ENCODE results near the gene IL1R2.

Gene IL1R2

DNA sequence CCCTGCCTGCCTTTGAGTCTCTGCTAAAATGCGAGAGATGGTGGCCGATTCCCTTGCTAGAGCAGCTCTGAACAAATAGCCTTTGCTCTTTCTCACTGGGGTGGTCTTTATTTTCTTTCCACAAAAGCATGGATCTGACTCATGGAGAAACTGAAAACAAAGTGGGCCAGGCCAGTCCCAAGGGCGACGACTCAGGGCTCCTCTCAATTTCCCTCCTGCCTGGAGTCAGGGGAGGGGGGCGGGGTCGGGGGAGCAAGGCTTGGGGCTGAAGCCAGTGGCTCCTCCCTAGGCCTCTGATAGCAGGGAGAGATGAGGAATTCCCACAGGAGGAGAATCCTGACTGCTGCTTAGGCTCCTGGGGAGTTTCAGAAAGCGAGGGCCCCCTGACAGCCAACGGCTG is 17.1 kb upstream of the IL1R2 start:
- DNase-seq (ENCODE audit: low read depth in 1 of 2, low spot score in 1 of 2): no peak

DNA sequence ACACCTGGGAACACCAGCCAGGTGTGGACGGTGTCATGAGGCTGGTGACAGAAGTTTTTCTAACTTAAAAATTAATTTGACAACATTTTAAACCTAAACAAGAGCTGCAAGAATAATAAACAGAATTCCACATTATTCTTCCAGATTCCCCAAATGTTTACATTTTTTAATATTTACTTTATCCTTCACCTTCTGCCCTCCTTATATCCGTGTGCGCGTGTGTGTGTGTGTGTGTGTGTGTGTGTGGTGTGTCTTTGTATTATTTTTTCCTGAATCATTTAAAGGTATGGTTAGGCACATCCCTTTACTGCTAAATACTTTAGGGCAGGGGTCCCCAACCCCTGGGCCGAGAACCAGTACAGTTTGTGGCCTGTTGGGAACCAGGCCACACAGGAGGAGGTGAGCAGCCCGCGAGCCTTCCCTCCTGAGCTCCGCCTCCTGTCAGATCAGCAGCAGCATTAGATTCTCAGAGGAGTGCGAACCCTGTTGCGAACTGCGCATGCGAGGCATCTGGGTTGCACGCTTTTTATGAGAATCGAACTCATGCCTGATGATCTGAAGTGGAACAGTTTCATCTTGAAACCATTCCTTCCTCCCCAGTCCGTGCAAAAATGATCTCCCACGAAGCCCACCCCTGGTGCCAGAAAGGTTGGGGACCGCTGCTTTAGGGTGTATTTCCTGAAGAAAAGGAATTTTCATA is 16.4 kb upstream of the IL1R2 start:
- DNase-seq (ENCODE audit: low read depth in 1 of 2, low spot score in 1 of 2): no peak

GRCh38 chr2:101976891-101977290 is 14.9 kb upstream of the IL1R2 start:
- DNase-seq (ENCODE audit: low read depth in 1 of 2, low spot score in 1 of 2): no peak

GRCh38 chr2:101980368-101980767 is 11.4 kb upstream of the IL1R2 start:
- no peak for DNase-seq (ENCODE audit: low read depth in 1 of 2, low spot score in 1 of 2)

- DNase-seq (ENCODE audit: low read depth in 1 of 2, low spot score in 1 of 2): no peak
Measured at GRCh38 chr2:101981066-101981465, 10.7 kb upstream of the IL1R2 start.

- DNase-seq (ENCODE audit: low read depth in 1 of 2, low spot score in 1 of 2): no peak
Measured at GRCh38 chr2:101981504-101981903, 10.3 kb upstream of the IL1R2 start.

- no peak for DNase-seq (ENCODE audit: low read depth in 1 of 2, low spot score in 1 of 2)
Measured at GRCh38 chr2:101982495-101983029, 9.2 kb upstream of the IL1R2 start.

- no peak for DNase-seq (ENCODE audit: low read depth in 1 of 2, low spot score in 1 of 2)
Measured at GRCh38 chr2:101983486-101983885, 8.3 kb upstream of the IL1R2 start.

GRCh38 chr2:101983928-101984327 is 7.8 kb upstream of the IL1R2 start:
- no peak for DNase-seq (ENCODE audit: low read depth in 1 of 2, low spot score in 1 of 2)

GRCh38 chr2:101984656-101985055 is 7.1 kb upstream of the IL1R2 start:
- no peak for DNase-seq (ENCODE audit: low read depth in 1 of 2, low spot score in 1 of 2)

- no peak for DNase-seq (ENCODE audit: low read depth in 1 of 2, low spot score in 1 of 2)
Measured at GRCh38 chr2:101985101-101985792, 6.5 kb upstream of the IL1R2 start.

DNA sequence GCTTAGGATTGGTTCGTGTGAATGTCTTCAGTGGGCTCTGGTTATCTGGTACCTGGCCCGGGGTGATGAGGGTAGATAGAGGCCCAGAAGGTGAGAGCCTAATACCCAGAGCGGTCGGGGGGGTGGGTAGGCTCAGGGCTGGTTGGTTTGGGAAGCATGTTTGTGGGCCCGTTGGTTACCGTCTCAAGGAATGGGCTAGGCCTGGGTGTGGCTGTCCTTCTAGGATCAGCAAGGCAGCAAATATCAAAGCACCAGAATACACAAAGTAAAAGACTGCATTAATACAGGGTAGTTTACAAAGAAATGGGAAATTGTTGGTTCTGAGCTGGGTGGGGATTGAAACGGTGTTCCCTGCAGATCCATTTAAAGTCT is 6.0 kb upstream of the IL1R2 start:
- DNase-seq (ENCODE audit: low read depth in 1 of 2, low spot score in 1 of 2): no peak

- DNase-seq (ENCODE audit: low read depth in 1 of 2, low spot score in 1 of 2): no peak
Measured at GRCh38 chr2:101986376-101986775, 5.4 kb upstream of the IL1R2 start.

DNA sequence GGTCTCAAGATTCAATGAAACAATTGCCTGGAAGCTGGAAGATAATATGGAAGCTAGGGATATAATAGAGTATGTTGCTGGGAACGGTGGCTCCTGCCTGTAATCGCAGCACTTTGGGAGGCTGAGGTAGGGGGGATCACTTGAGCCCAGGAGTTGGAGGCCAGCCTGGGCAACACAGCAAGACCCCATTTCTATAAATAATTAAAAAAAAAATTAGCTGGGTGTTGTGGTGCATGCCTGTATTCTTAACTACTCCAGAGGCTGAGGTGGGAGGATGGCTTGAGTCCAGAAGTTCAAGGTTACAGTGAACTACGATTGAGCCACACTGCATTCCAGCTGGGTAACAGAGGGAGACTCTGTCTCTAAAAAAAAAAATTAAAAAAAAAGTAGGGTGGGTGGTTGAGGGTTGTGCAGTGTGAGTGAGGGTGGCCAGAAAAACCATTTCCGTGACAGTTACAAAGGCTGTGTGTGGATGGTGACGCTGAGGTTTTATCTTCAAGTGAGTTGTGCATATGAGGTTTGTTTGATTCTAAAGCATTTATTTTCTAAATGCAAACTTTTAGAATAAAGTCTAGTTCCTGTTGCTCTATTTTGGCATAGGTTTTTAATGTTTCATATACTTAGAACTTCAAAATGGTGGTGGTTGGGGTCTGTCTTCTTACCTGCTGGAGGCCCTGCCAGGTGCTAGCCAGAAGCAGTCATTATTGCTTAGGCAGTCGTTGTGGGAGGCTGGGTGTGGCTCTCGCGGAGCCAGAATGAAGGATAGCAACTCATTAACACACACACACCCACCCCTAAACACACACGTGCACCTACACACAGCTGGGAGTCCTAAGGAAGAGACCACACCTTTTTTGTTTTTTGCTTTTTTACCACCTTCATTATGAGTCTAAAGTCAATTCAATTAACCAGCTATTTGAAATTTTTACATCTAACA is 4.7 kb upstream of the IL1R2 start:
- no peak for DNase-seq (ENCODE audit: low read depth in 1 of 2, low spot score in 1 of 2)

DNA sequence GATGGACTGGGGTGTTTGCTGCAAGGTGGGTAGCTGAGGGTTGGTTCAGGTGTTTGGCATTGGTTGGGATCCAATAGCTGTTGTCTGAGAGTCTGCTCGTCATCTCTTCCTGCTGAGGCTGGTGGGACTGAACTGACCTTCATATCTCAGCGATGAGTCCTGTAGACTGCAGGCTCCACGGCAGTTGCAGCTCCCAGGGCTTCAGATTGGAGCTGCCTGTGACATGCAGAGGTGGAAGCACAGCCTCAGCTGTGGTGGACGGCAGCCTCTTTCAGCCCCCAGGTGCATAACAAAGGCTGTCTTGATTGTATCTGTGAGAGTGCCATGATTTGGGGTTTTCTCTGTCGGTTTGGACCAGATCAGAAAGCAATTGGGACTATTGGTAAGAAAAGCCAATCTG is 3.9 kb upstream of the IL1R2 start:
- no peak for DNase-seq (ENCODE audit: low read depth in 1 of 2, low spot score in 1 of 2)

DNA sequence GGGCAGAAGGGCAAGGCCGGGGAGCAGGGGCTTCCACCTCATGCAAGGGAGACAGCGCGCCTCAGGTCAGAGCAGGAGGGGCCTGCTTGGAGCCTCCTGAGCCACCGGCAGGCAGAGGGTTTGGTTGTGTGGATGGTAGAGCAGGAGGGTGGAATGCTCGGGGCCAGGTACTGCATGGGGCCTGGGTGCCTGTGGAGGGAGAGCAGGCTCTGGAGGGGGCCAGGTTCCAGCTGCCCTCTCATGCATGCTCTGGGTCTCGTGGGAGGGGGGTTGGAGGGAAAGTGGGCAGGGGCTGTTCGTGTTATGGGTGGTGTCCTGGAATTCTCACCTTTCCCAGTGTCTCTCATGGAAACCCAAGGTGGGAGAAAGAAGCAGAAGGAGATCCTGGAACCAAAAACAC is 3.2 kb upstream of the IL1R2 start:
- no peak for DNase-seq (ENCODE audit: low read depth in 1 of 2, low spot score in 1 of 2)

GRCh38 chr2:101989740-101990460 is 1.9 kb upstream of the IL1R2 start:
- no peak for DNase-seq (ENCODE audit: low read depth in 1 of 2, low spot score in 1 of 2)

DNA sequence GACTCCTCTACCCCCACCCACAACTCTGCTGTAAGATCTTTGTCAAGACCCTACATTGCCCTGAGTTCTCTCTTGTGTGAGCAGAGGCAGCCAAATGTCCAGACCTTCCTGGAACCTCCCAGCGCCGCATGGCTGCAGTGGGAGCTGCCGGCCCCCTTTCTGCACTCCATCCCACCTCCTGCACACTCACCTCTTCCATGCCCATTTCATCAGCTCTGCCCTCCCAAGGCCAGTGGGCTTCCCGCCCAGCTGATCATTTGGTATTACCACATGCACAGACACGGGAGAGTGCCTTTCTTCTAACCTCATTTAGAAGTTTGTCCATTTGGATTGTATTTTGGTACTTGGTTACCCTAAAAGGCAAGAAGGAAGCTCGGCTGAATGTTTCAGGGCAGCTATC is 2.0 kb downstream of the IL1R2 start:
- no peak for DNase-seq (ENCODE audit: low read depth in 1 of 2, low spot score in 1 of 2)

DNA sequence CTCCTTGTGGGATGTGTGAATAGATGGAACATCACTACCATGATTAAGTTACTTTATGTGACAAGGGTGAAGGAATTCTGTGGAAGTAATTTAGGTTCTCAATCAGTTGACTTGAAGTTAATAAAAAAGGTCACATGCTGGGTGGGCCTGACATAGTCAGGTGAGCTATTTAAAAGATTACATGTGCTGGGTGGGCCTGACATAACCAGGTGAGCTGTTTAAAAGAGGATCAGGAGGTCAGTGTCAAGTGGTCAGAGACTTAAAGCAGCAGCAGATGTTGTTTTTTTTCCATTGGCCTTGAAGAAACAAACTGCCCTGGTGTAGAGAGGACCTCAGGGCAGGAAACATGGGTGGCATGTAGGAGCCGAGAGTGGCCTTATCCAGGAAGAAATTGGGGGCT is 3.3 kb downstream of the IL1R2 start:
- DNase-seq (ENCODE audit: low read depth in 1 of 2, low spot score in 1 of 2): no peak

DNA sequence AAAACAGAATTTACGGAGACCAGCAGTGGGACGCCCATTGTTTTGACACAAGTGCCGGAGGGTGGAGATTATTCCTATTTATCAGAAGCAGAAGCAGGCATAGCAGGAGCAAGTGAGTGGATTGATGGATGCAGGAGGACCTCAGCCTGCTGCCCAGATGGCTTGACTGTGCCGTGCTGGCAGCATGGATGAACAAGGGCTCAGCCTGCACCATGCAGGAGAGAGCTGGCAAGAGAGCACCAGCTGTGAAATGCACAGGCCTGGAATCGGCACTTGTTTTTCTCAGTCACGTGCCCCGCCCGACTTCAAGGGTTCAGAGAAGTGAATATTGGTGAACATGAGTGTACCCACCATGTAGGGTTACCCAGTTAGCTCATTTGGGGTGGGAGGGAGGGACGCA is 4.0 kb downstream of the IL1R2 start:
- no peak for DNase-seq (ENCODE audit: low read depth in 1 of 2, low spot score in 1 of 2)

GRCh38 chr2:101998556-101998895 is 6.8 kb downstream of the IL1R2 start:
- no peak for DNase-seq (ENCODE audit: low read depth in 1 of 2, low spot score in 1 of 2)

All from activated T-helper 1 cell treated with anti-CD3 and anti-CD28 coated beads, Interleukin-2, amount 50 U/mL, for 16 hours (primary cell).